Rectal smooth muscle tissue (tissue), 1 donor: ENCODE results near the gene DNAJC5.
A peak's percentile ranks its signal among the peaks of the same experiment; 100 is the strongest.

ENCODE experiments used
- H3K27ac ChIP-seq: one replicate; pipeline ENCODE4 v1.7.0; 2013; ENCODE audit warnings: low read depth, low read length, inconsistent platforms
- H3K27me3 ChIP-seq: one replicate; pipeline ENCODE4 v1.7.0; 2013; ENCODE audit warnings: low read length; ENCODE audit not compliant: control insufficient read depth, insufficient read depth
- H3K36me3 ChIP-seq: one replicate; pipeline ENCODE4 v1.7.0; 2013; ENCODE audit warnings: low read length; ENCODE audit not compliant: control insufficient read depth, insufficient read depth
- H3K4me1 ChIP-seq: one replicate; pipeline ENCODE4 v1.7.0; 2013; ENCODE audit warnings: low read length; ENCODE audit not compliant: control insufficient read depth, insufficient read depth
- H3K4me3 ChIP-seq: one replicate; pipeline ENCODE4 v1.7.0; 2013; ENCODE audit warnings: low read length
- H3K9ac ChIP-seq: one replicate; pipeline ENCODE4 v1.7.0; 2013; ENCODE audit warnings: low read length

Gene DNAJC5

GRCh38 chr20:63893999-63894357, 948 bp upstream of the DNAJC5 start:
- Histone ChIP-seq H3K9ac (no peak overlapping the region), H3K4me1 (peaks cover 10% of the 10 kb centered on the region)

GRCh38 chr20:63895202-63895951, 451 bp downstream of the DNAJC5 start:
- peak overlapping the region; percentile 3 for H3K9ac ChIP-seq
- peak overlapping the region; percentile 59 for H3K4me3 ChIP-seq
- peaks cover 10% of the 10 kb centered on the region for H3K4me1 ChIP-seq
- no peaks in the 10 kb centered on the region for H3K27me3 ChIP-seq
- no peaks in the 10 kb centered on the region for H3K36me3 ChIP-seq
- peak overlapping the region; percentile 32 for H3K27ac ChIP-seq

More at GRCh38 chr20:63893999-63894357, 948 bp upstream of the DNAJC5 start:
- Histone ChIP-seq H3K4me3 (peak overlapping the region; percentile 57), H3K27me3 (no peaks in the 10 kb centered on the region), H3K36me3 (peaks cover 13% of the 10 kb centered on the region), H3K27ac (no peak overlapping the region)

- peak overlapping the region; percentile 59 for H3K4me3 ChIP-seq
- no peaks in the 10 kb centered on the region for H3K27me3 ChIP-seq
- H3K27ac ChIP-seq = peak overlapping the region; percentile 32
- H3K4me1 ChIP-seq = peaks cover 10% of the 10 kb centered on the region
- H3K36me3 ChIP-seq = no peaks in the 10 kb centered on the region
- H3K9ac ChIP-seq = peak overlapping the region; percentile 3
These were observed 982 bp downstream of the DNAJC5 start for GRCh38 chr20:63895952-63896263.

- Histone ChIP-seq H3K27ac (peak overlapping the region; percentile 32), H3K9ac (peak overlapping the region; percentile 22), H3K4me1 (peaks cover 10% of the 10 kb centered on the region), H3K4me3 (peak overlapping the region; percentile 59), H3K27me3 (no peaks in the 10 kb centered on the region), H3K36me3 (no peaks in the 10 kb centered on the region)
These were observed 1.6 kb downstream of the DNAJC5 start for GRCh38 chr20:63896264-63897105.

GRCh38 chr20:63897978-63898561, 3.1 kb downstream of the DNAJC5 start:
- Histone ChIP-seq H3K36me3 (no peaks in the 10 kb centered on the region), H3K27ac (no peak overlapping the region), H3K27me3 (no peaks in the 10 kb centered on the region), H3K4me3 (no peak overlapping the region), H3K4me1 (peaks cover 10% of the 10 kb centered on the region), H3K9ac (no peak overlapping the region)

- Histone ChIP-seq H3K27me3 (no peaks in the 10 kb centered on the region), H3K4me3 (no peak overlapping the region), H3K36me3 (no peaks in the 10 kb centered on the region), H3K27ac (no peak overlapping the region), H3K9ac (no peak overlapping the region), H3K4me1 (peaks cover 10% of the 10 kb centered on the region)
These were observed 4.1 kb downstream of the DNAJC5 start for GRCh38 chr20:63898882-63899558.

- Histone ChIP-seq H3K4me3 (no peak overlapping the region), H3K9ac (no peak overlapping the region), H3K27ac (no peak overlapping the region), H3K36me3 (no peaks in the 10 kb centered on the region), H3K27me3 (no peaks in the 10 kb centered on the region), H3K4me1 (peaks cover 10% of the 10 kb centered on the region)
These were observed 5.5 kb downstream of the DNAJC5 start for GRCh38 chr20:63900413-63900812.

GRCh38 chr20:63903796-63904561, 9.1 kb downstream of the DNAJC5 start:
- Histone ChIP-seq H3K27ac (no peak overlapping the region), H3K4me3 (no peak overlapping the region), H3K36me3 (no peaks in the 10 kb centered on the region), H3K4me1 (no peaks in the 10 kb centered on the region), H3K9ac (no peak overlapping the region), H3K27me3 (no peaks in the 10 kb centered on the region)

- H3K27me3 ChIP-seq = no peaks in the 10 kb centered on the region
- no peaks in the 10 kb centered on the region for H3K36me3 ChIP-seq
- H3K4me3 ChIP-seq = no peak overlapping the region
- H3K27ac ChIP-seq = no peak overlapping the region
- no peak overlapping the region for H3K9ac ChIP-seq
- no peaks in the 10 kb centered on the region for H3K4me1 ChIP-seq
These were observed 13.2 kb downstream of the DNAJC5 start for GRCh38 chr20:63908008-63908682.

GRCh38 chr20:63911176-63911575, 16.2 kb downstream of the DNAJC5 start:
- no peaks in the 10 kb centered on the region for H3K27me3 ChIP-seq
- H3K27ac ChIP-seq = no peak overlapping the region
- no peak overlapping the region for H3K9ac ChIP-seq
- no peaks in the 10 kb centered on the region for H3K4me1 ChIP-seq
- H3K4me3 ChIP-seq = no peak overlapping the region
- H3K36me3 ChIP-seq = no peaks in the 10 kb centered on the region

- H3K36me3 ChIP-seq = no peaks in the 10 kb centered on the region
- H3K4me3 ChIP-seq = no peak overlapping the region
- no peaks in the 10 kb centered on the region for H3K4me1 ChIP-seq
- H3K27me3 ChIP-seq = no peaks in the 10 kb centered on the region
- H3K9ac ChIP-seq = no peak overlapping the region
- no peak overlapping the region for H3K27ac ChIP-seq
These were observed 18.8 kb downstream of the DNAJC5 start for GRCh38 chr20:63913768-63914167.
